Coronary artery (tissue), 2 donors: ENCODE results near the gene LMAN1L.

Source experiments
- DNase-seq: peaks from one replicate; pipeline ENCODE4 v3.0.0-alpha.2; 2017; ENCODE audit warnings: low spot score
- H3K27ac ChIP-seq, 2 donors: fragments of 200-600 bp; sonication (generic); one replicate each; pipeline ENCODE4 v1.5.1; 2016 to 2019
- H3K4me3 ChIP-seq: fragments of 200-600 bp; sonication (generic); 2 replicates; pipeline ENCODE4 v1.5.1; 2016; ENCODE audit warnings: mild to moderate bottlenecking, moderate library complexity
- CTCF ChIP-seq: fragments of 200-600 bp; sonication (generic); IDR thresholded peaks from one replicate; pipeline ENCODE4 v1.5.1; 2019; ENCODE audit warnings: antibody characterized with exemption

LMAN1L gene

GRCh38 chr15:74791007-74791406 is 21.6 kb upstream of the LMAN1L start:
- H3K27ac ChIP-seq, result no peak overlapping the region

GRCh38 chr15:74791667-74792066 is 21.0 kb upstream of the LMAN1L start:
- H3K27ac ChIP-seq, result no peak overlapping the region

More at GRCh38 chr15:74791007-74791406, 21.6 kb upstream of the LMAN1L start:
- TF ChIP-seq CTCF, result no peak
- no peak overlapping the region for H3K4me3 ChIP-seq
- DNase-seq, result no peak

GRCh38 chr15:74792227-74793016 is 20.2 kb upstream of the LMAN1L start:
- Histone ChIP-seq H3K27ac (no peak overlapping the region), H3K4me3 (no peak overlapping the region)
- DNase-seq, result no peak
- no peak for TF ChIP-seq CTCF

More at GRCh38 chr15:74791667-74792066, 21.0 kb upstream of the LMAN1L start:
- no peak for TF ChIP-seq CTCF
- no peak for DNase-seq
- no peak overlapping the region for H3K4me3 ChIP-seq

GRCh38 chr15:74793135-74794028 is 19.3 kb upstream of the LMAN1L start:
- no peak for TF ChIP-seq CTCF
- Histone ChIP-seq H3K4me3 (no peak overlapping the region), H3K27ac (no peak overlapping the region)
- DNase-seq, result no peak

GRCh38 chr15:74794248-74794969 is 18.2 kb upstream of the LMAN1L start:
- H3K4me3 ChIP-seq, result no peak overlapping the region
- no peak overlapping the region for H3K27ac ChIP-seq
- DNase-seq, result no peak
- no peak for TF ChIP-seq CTCF

GRCh38 chr15:74794970-74795349 is 17.7 kb upstream of the LMAN1L start:
- no peak overlapping the region for H3K4me3 ChIP-seq
- TF ChIP-seq CTCF, result no peak
- DNase-seq, result no peak
- H3K27ac ChIP-seq, result no peak overlapping the region
